HG03196 (cell line): Measurements from ENCODE around the gene FILIP1.

ENCODE experiments used
- ATAC-seq: cut with Tn5 transposase; IDR thresholded peaks from one replicate; pipeline ENCODE4 v1.9.1; 2021; ENCODE audit not compliant: unreplicated experiment

FILIP1 gene, protein sequence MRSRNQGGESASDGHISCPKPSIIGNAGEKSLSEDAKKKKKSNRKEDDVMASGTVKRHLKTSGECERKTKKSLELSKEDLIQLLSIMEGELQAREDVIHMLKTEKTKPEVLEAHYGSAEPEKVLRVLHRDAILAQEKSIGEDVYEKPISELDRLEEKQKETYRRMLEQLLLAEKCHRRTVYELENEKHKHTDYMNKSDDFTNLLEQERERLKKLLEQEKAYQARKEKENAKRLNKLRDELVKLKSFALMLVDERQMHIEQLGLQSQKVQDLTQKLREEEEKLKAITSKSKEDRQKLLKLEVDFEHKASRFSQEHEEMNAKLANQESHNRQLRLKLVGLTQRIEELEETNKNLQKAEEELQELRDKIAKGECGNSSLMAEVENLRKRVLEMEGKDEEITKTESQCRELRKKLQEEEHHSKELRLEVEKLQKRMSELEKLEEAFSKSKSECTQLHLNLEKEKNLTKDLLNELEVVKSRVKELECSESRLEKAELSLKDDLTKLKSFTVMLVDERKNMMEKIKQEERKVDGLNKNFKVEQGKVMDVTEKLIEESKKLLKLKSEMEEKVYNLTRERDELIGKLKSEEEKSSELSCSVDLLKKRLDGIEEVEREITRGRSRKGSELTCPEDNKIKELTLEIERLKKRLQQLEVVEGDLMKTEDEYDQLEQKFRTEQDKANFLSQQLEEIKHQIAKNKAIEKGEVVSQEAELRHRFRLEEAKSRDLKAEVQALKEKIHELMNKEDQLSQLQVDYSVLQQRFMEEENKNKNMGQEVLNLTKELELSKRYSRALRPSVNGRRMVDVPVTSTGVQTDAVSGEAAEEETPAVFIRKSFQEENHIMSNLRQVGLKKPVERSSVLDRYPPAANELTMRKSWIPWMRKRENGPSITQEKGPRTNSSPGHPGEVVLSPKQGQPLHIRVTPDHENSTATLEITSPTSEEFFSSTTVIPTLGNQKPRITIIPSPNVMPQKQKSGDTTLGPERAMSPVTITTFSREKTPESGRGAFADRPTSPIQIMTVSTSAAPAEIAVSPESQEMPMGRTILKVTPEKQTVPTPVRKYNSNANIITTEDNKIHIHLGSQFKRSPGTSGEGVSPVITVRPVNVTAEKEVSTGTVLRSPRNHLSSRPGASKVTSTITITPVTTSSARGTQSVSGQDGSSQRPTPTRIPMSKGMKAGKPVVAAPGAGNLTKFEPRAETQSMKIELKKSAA (N-terminal part only)

DNA sequence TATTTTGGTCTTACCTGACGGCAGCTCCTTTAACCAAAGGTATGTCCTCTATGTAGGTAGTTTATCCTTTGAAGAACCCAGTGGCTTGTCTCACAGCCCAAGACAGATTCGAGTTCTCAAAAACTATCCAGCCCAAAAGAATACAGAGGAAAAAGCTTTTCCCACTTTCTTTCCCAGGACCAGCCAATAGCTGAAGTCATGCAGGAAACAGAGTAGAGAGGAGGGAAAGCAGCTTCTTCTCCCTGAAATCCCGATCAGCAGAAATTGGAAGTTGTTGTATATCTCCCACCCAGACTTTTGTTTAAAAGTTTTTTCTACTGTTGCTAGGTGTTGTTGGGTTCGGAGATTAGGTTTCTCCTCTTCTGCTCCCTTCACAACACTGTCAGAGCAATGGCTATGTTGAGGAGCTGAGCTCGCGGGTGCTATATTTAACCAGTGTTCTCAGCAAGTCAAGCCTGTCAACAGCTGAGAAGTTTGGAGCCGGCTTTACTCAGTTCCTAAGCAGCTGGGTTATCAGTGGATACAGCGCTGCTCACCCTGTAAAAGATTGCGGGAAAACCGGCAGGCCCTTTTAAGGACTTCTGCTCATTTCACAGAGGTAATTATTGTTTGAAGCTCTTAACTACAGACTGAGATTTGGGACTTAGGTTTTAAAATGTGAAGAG lies at the start of gene FILIP1:
TSS of gene FILIP1 (minus strand) at position 401 of the 665 bp plus-strand sequence. CDS start 78,828 bp downstream, outside the sequence.
- ATAC-seq, result no peak

DNA sequence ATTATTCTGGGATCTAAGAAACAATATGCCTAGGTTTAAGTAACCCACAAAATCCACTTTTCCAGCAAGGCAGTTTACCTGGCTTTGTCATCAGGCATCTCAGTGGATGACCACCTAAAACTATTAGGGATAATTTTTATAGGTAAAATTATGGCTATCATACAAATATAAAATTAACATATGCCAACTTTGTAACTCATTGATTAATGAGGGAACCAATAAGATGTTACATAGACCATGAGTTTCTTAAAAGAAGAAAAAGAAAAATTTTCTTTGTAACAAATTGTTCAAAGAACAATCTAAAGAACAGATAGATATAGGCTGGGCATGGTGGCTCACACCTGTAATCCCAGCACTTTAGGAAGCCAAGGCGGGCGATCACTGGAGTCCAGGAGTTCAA lies 49.7 kb upstream of the FILIP1 start:
- no peak for ATAC-seq

DNA sequence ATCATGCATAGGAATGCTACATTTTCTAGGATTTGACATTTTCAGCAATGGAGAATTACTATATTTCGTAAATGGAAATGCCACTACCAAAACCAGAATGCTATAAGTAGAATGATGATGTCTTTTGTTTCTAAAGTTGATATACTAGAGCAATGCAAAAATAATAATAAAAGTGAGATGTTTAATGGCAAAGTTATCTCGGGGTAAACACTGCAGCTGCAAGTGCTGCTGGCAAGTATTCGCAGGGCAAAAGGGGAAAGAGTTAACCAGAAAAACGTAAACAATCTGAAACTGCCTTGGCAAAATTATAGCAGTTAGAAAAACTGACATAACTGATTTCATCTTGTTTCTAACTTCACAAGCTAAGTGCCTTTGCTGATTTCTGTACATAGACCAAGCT lies 45.5 kb upstream of the FILIP1 start:
- no peak for ATAC-seq

DNA sequence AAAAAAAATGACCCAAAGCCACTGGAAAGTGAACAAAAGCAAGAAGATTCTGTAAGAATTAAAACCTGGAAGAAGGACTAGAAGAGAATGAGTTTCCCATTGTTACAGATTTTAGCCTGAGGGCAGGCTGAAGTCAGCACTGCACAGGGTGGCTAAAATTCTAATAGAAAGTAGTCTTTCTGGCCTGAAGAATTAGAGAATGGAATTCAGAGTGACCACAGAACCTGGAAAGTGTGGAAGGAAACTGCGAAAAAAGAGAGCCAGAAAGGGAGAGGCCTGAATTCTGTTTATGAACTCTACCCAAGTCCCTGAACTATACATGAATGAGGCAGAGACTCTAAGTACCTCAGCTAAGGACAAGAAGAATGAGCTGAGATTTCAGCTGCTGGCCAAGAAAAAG lies 38.9 kb upstream of the FILIP1 start:
- no peak for ATAC-seq

DNA sequence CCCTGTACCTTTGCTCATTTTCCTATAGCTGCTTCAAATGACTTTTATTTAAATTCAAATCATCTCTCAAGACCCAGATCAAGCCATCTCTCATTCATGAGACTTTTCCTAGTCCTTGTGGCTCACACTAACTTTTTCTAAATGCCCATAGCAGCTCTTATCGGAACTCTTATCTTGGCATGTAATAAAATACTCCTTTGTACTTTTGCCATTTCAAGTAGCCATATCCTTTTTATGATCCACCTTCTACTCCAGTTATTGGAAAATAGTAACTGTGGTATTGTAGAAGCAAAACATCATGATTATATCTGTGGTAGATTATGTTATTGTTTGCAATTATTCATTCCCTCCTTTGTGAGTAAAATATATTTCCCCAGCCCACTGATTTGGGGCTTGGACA lies 37.6 kb upstream of the FILIP1 start:
- ATAC-seq, result no peak

DNA sequence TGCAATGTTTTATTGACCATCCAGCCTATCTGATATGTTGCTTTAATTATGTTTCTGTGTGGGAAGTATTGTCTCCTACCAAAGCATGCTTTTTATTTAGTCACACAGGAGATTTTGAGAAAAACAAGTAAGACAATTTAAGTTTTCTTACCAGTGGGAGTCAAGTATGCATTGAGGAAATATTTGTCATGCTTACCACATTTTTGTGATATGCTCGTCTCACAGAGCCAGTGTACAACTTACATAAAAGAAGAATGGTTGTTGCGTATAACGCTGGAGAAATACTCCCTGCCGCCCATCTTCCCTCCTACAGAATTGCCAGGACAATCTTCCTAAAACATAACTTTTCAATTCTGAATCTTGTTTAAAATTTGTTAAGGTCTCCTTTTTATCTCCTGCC lies 37.1 kb upstream of the FILIP1 start:
- ATAC-seq, result no peak

DNA sequence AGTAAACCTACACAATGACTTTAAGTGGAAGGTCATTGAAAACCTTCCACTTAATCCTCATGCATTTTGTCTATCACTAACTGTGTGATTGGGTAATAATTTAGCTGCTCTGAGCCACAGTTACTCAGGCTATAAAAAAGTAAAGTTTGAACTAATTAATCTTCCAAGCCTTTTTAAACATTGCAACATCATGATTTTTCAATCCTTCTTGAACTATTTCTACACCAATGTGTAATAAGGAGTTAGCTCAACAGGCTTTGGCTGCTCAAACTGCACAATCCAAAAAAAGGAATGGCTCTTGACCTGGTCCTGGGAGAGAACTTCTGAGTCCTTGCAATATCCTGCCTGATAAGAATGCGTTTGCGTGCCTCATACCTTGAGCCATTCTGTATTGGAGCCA lies 34.8 kb upstream of the FILIP1 start:
- no peak for ATAC-seq

DNA sequence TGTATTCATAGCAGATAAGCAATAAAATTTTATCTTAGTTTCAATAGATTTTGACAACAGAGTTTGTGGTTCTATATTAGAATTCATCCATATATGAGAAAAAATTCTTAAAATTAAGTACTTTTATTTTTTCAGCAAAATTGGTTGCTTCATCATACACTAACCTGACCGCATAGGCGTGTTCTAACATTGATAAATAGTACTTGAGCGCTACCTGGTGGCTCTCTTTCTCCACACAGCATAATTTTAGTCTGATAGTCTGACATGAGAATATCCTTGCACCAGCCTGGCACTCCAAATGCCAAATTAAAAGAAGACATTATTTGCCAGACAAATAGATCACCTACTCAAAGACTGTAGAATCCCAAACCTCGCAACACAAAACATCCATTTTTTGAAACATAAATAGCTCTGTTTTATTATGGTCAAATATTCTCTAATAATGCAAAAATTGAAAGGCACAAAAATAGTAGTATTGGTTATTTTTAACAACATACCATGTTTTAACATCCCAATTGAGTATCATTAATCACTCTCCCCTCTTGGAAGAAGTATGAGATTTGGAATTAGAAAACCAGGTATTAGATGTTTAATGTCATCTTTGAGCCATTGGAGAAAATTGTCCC lies 33.0 kb upstream of the FILIP1 start:
- ATAC-seq, result peak; percentile 63

DNA sequence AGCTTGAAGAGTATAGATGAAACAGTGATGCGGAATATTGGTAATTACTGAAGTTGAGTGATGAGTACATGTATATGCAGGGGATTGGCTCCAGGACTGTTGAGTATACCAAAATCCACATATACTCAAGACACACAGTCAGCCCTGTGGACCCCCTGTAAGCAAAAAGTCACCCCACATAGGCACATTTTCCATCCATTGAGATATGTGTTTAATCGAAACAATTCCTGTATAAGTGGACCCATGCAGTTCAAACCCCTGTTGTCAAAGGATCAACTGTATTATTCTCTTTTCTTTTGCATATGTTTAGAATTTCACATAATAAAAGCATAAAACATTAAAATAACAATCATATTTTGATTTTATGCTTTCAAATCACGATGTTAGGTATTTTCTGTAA lies 32.1 kb upstream of the FILIP1 start:
- no peak for ATAC-seq

DNA sequence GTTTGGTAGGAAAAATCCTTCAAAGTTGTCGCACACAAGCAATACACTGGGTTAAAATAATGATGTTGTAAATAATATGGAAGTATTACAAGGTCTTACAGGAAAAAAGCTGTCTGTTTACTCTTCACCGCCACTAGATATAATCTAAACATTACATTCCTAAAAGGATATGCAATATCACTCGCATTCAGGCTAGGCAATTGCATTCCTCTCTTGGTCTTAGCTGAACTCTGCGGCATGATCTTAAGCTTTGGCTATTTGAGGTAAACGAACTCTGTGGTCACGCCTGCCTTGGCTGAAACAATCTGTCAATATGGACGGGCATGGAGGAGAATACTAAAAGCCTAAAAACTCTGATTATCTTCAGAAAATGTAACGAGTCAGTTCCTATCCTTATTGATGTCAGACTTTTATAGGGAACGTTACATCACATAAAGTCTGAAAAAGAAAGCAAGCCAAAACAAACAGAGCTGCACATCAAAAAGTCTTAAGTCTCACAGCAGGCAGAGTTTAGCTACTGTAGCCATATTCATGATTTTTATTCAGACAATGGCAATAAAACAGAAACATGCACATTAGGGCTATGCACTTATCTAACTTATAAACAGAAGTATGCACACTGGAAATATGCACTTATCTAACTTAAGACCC lies 30.8 kb upstream of the FILIP1 start:
- ATAC-seq, result no peak

DNA sequence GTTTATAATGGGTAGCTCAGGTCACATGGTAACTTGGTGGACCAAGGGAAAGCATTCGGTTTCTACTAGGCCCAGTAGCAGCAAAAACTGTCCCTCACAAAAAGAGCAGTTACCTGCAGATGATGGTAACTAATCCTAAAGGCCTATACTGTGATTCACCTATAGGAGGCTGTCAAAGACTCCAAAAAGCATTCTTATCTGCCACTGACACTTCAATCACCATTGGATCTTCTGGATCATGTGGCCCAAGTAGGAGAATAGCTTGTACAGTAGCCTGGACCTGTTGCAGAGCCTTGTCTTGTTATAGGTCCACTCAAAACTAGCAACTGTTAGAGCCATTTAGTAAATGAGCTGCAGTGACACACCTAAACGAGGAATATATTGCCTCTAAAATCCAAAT lies 23.2 kb upstream of the FILIP1 start:
- ATAC-seq, result no peak

DNA sequence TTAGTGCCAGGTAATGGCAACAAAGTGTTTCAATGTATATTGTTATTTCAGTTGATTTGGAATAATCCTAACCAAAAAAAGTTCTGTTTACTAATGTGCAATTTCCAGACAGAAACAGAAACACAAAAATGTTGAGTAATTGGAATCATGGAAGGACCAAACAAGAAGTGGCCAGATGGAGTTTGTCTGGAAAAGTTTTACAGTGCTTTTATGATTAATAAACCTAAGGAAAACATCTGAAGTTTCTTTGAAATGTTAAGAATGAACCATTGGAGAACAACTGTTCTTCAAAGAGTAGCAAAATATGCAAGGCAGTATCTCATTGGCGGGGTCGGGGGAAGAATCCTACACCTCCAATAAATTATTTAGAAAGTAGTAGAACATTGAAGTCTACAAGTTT lies 19.0 kb upstream of the FILIP1 start:
- ATAC-seq, result no peak

DNA sequence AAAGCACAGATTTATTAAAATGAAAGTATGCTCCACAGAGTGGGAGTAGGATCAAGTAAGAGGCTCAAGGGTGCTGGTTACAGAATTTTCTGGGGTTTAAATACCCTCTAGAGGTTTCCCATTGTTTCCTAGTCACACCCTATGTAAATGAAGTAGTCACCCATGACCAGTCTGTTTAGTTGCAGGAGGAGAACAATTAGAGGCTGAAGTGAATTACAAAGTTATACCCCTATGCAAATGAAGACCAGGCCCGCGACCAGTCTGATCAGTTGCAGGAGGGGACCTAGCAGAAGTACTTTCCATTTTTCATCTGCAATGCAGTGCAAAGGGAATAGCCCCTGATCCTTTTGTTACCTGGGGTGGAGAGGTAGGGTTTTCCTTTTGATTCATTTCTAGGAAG lies 11.8 kb upstream of the FILIP1 start:
- ATAC-seq, result no peak

DNA sequence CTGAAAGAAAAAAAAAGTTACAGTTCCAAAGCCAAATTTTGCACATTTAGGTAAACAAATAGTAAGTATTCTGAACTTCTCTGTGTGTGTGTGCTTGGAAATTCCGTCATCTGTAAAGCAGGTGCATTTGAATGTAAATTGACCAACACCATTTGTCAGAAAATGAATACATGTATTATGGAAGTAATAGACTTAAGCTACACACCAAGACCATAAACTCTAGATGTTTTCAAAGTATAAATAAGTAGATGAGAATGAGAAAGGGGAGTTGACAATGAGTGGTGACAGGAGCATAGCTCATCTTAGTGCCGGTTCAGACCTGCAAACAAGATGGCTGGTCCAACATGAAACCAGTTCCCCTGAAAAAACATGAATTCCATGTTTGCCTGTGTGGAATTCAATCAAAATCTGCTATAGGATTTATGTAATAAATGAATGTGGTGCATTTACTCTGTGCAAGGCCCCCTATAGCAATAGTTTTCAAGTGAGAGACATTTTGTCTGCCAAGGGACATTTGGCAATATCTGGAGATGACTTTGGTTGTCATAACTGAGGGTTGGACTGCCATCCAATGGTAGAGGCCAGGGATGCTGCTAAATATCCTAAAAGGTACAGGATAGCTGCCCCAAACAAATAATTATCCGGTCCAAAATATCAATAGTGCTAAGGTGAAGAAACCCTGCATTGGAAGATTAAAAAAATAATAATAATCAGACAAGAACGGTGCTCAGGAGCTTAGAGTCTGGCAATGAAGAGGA lies 11.0 kb upstream of the FILIP1 start:
- no peak for ATAC-seq

DNA sequence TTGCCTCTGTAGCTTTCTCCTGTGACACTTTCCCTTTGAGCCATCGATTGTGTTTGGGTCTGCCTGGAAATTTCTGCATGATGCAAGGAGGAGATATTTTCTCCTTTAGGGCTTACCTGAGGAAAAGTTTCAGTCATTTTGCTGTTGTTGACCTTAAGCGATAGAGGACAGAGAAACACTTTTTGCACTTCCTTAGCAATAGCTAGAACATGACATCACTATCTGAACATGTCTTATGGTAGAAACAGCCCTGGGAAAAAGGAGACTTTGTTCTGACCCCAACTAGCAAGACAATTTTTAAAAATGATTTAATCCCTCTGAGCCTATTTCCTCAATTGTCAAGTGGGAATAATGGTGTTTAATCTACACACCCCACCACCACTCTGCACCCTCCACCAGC lies 9.7 kb upstream of the FILIP1 start:
- no peak for ATAC-seq

DNA sequence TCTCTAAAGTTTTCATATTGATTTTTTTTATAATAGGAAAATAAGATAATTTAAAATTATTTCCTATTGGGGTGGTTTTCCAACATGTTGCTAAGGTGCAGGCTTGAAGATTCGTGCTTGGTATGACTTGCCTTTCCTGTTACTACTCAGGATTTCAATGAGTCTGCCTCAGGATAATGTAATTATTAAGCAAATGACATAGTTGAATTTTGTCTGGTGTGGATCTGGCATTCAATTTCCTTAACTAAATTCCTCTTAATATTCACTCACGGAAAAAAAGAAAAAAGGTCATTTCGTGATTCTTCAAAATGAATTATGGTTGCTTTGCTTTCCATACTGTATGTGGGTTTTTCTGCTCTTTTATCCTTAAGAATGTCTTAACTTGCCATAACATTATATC lies 9.3 kb upstream of the FILIP1 start:
- ATAC-seq, result no peak

DNA sequence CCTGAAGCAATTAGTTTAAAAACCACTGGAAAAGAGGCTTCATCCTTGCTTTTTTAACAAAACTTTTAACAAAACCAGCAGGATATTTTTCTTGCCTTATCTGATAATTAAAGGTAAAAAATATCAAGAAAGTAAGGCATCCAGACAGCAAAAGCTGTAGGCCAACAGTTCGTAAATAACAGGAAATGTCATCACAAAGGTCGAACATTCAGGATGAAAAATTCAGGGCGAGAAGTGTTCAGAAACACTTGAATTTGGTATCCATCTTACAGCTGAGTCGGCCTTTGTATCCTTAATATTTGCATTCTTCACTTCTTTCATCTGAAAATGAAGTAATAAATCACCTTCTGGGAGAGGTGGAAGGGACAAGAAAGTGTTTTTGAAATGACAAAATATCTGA lies 8.2 kb upstream of the FILIP1 start:
- no peak for ATAC-seq

DNA sequence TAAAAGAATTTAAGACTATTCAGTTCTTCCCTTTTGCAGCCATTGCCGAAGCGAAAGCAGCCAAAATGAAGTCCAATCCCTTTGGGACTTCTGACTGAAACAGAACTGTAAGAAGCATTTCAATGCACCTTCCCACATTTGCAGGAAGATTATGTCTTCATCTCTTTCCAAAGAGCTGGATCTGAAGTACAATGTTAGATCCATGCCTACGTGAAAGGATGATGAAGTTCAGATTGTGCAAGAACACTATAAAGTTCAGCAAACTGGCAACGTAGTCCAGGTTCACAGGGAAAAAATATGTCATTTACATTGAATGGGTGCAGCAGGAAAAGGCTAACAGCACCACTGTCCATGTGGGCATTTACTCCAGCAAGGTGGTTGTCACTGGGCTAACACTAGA lies 6.0 kb upstream of the FILIP1 start:
- no peak for ATAC-seq

DNA sequence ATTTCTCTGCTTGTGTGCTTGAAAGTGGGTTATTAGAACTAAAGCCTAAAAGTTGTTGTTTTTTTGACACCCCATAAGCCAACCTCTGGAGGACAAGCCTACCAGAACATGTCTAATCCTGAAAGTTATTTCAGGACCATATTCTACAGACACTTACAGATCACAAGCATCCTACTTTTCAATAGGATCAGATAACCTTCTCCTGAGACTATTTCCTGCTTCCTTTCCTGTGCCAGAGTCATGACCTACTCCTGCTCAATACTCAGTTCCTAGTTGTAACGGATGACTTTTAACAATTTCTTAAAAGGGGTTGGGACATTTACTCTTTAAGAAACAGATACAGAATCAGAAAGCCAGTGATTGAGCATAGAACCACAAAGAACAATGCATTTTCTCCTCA lies 5.3 kb upstream of the FILIP1 start:
- no peak for ATAC-seq
